ENCODE measurements around the gene MIOX.

- no peak for TF ChIP-seq CTCF (IDR thresholded peaks at IDR 0.05)
- TF ChIP-seq POLR2A (IDR thresholded peaks at IDR 0.05), result no peak
Measured at GRCh38 chr22:50488886-50489285, 2.2 kb downstream of the MIOX start.
